DOHH2 (cell line): ENCODE measurements around the gene SOX12.
A peak's percentile ranks its signal among the peaks of the same experiment; 100 is the strongest.

ENCODE experiments used
- H3F3A ChIP-seq: fragments of 200-600 bp; sonication (generic), shearing (Covaris generic); 2 replicates; pipeline ENCODE4 v1.6.0; 2016; ENCODE audit warnings: antibody characterized with exemption, mild to moderate bottlenecking; ENCODE audit not compliant: control insufficient read depth, insufficient read depth
- H3K27ac ChIP-seq: fragments of 200-600 bp; sonication (generic); 2 replicates; pipeline ENCODE4 v1.5.1; 2014; ENCODE audit warnings: low read depth, mild to moderate bottlenecking, low read length, moderate library complexity
- H3K27me3 ChIP-seq: fragments of 200-600 bp; sonication (generic); 2 replicates; pipeline ENCODE4 v1.6.1; 2014; ENCODE audit warnings: mild to moderate bottlenecking, low read length, mixed read lengths; ENCODE audit not compliant: control insufficient read depth
- H3K36me3 ChIP-seq: fragments of 200-600 bp; sonication (generic); 2 replicates; pipeline ENCODE4 v1.6.1; 2014; ENCODE audit warnings: mild to moderate bottlenecking, low read length, moderate library complexity, mixed read lengths; ENCODE audit not compliant: control insufficient read depth
- H3K4me1 ChIP-seq: fragments of 200-600 bp; sonication (generic); 2 replicates; pipeline ENCODE4 v1.6.1; 2014; ENCODE audit warnings: mild to moderate bottlenecking, low read length, mixed read lengths; ENCODE audit not compliant: control insufficient read depth
- H3K4me2 ChIP-seq: fragments of 200-600 bp; sonication (generic); 2 replicates; pipeline ENCODE4 v1.6.0; 2014; ENCODE audit warnings: mild to moderate bottlenecking, low read length, moderate library complexity
- H3K4me3 ChIP-seq: fragments of 200-600 bp; sonication (generic); 2 replicates; pipeline ENCODE4 v1.5.1; 2014; ENCODE audit warnings: mild to moderate bottlenecking, low read length, mixed read lengths
- H3K79me2 ChIP-seq: fragments of 200-600 bp; sonication (generic); 2 replicates; pipeline ENCODE4 v1.6.1; 2014; ENCODE audit warnings: mild to moderate bottlenecking, low read length, mixed read lengths; ENCODE audit not compliant: control insufficient read depth
- H3K9me2 ChIP-seq: fragments of 200-600 bp; sonication (generic); replicated peaks from 2 replicates; pipeline ENCODE4 v1.6.1; 2014; ENCODE audit warnings: mild to moderate bottlenecking, low read length, mixed read lengths; ENCODE audit not compliant: control insufficient read depth
- H3K9me3 ChIP-seq: fragments of 200-600 bp; sonication (generic); 2 replicates; pipeline ENCODE4 v1.6.1; 2014; ENCODE audit warnings: antibody characterized with exemption, low read length, mixed read lengths; ENCODE audit not compliant: control insufficient read depth, insufficient read depth
- H4K20me1 ChIP-seq: fragments of 200-600 bp; sonication (generic); 2 replicates; pipeline ENCODE4 v1.6.0; 2014; ENCODE audit warnings: low read depth, mild to moderate bottlenecking, antibody characterized with exemption, low read length, moderate library complexity; ENCODE audit not compliant: control insufficient read depth, insufficient read depth
- EZH2phosphoT487 ChIP-seq: fragments of 200-600 bp; sonication (generic); IDR thresholded peaks from 2 replicates; pipeline ENCODE4 v1.6.1; 2017; ENCODE audit warnings: borderline replicate concordance, mild to moderate bottlenecking, antibody characterized with exemption, low read length, moderate library complexity, mixed read lengths
- TF ChIP-seq, protein P1 (sequence below): fragments of 200-600 bp; sonication (generic); IDR thresholded peaks from one replicate; pipeline ENCODE4 v1.5.1; 2014; ENCODE audit warnings: antibody characterized with exemption, mild to moderate bottlenecking, low read depth, low read length; ENCODE audit not compliant: poor library complexity, severe bottlenecking

The SOX12 gene

DNA sequence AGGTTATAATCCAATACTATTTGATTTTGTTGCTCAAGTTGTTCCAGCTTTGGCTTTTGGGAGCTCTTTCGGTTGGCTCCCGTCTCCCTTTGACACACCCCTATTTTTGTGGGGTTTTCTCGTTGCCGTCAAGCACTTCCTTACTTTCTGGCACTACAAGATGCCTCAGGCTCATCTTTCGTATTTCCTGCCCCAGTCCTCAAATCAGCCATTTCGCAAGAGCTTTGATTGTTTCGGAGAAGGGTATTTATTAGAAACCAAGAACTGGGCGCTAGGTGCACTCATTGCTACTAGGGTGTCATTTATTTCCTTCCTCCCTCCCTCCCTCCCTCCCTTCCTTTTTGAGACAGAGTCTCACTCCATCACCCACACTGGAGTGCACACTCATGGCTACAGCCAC is 13.3 kb upstream of the SOX12 start:
- Histone ChIP-seq H3K4me2 (no peak overlapping the region), H3K4me3 (no peak overlapping the region), H4K20me1 (no peaks in the 10 kb centered on the region), H3K27me3 (no peaks in the 10 kb centered on the region), H3K36me3 (no peaks in the 10 kb centered on the region), H3K9me3 (no peaks in the 10 kb centered on the region), H3K9me2 (no peaks in the 10 kb centered on the region), H3K27ac (no peak overlapping the region), H3K4me1 (peaks cover 20% of the 10 kb centered on the region), H3F3A (no peaks in the 10 kb centered on the region), H3K79me2 (no peaks in the 10 kb centered on the region)
- TF ChIP-seq EZH2phosphoT487 = no peak
- TF ChIP-seq, protein P1, sequence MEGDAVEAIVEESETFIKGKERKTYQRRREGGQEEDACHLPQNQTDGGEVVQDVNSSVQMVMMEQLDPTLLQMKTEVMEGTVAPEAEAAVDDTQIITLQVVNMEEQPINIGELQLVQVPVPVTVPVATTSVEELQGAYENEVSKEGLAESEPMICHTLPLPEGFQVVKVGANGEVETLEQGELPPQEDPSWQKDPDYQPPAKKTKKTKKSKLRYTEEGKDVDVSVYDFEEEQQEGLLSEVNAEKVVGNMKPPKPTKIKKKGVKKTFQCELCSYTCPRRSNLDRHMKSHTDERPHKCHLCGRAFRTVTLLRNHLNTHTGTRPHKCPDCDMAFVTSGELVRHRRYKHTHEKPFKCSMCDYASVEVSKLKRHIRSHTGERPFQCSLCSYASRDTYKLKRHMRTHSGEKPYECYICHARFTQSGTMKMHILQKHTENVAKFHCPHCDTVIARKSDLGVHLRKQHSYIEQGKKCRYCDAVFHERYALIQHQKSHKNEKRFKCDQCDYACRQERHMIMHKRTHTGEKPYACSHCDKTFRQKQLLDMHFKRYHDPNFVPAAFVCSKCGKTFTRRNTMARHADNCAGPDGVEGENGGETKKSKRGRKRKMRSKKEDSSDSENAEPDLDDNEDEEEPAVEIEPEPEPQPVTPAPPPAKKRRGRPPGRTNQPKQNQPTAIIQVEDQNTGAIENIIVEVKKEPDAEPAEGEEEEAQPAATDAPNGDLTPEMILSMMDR = no peak

DNA sequence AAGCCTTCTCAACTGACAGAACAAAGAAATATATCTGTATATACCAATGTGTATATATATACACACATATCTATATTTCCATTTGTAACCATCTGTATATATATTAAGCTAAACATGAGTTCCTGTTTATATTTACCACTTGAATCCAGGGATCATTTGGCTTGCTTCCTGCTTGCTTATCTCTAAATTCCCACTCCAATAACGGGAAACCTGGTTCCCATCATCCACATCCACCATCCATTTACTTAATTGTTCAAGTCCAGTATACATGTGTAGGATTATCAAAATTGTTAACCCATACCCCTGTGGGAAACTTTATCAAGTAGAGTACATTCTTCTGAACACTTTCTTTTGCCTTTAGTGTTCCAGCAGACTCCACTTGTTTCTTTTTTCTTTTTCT is 12.5 kb upstream of the SOX12 start:
- no peaks in the 10 kb centered on the region for H3K9me3 ChIP-seq
- no peaks in the 10 kb centered on the region for H3K79me2 ChIP-seq

DNA sequence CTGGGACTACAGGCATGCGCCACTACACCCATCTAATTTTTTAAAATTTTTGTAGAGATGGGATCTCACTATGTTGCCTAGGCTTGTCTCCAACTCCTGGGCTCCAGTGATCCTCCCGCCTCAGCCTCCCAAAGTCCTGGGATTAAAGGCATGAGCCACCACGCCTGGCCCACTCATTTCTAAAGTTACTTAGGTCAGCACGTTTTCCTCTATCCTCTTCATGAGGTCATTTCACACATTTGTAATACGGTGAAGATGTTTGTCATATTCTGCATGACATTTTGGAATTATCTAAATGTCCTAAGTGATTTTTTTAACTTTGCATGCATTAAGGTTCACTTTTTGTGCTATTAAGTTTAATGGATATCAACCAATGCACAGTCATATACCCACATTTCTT is 11.9 kb upstream of the SOX12 start:
- no peak for TF ChIP-seq EZH2phosphoT487
- TF ChIP-seq, protein P1 = no peak
- Histone ChIP-seq H3K4me3 (no peak overlapping the region), H3F3A (no peaks in the 10 kb centered on the region), H3K79me2 (no peaks in the 10 kb centered on the region), H4K20me1 (no peaks in the 10 kb centered on the region), H3K9me2 (no peaks in the 10 kb centered on the region), H3K27me3 (no peaks in the 10 kb centered on the region), H3K4me2 (0 out of 2 replicates have a peak overlapping the region, but pooled peaks have one; percentile 40), H3K36me3 (no peaks in the 10 kb centered on the region), H3K27ac (no peak overlapping the region), H3K9me3 (no peaks in the 10 kb centered on the region), H3K4me1 (peaks cover 20% of the 10 kb centered on the region)

More for the DNA sequence above, 12.5 kb upstream of the SOX12 start:
- no peak overlapping the region for H3K4me2 ChIP-seq
- TF ChIP-seq, protein P1 = no peak
- TF ChIP-seq EZH2phosphoT487 = no peak
- no peaks in the 10 kb centered on the region for H3K27me3 ChIP-seq
- H3K27ac ChIP-seq = no peak overlapping the region
- peaks cover 20% of the 10 kb centered on the region for H3K4me1 ChIP-seq
- H3K36me3 ChIP-seq = no peaks in the 10 kb centered on the region
- no peak overlapping the region for H3K4me3 ChIP-seq
- H4K20me1 ChIP-seq = no peaks in the 10 kb centered on the region
- H3F3A ChIP-seq = no peaks in the 10 kb centered on the region
- no peaks in the 10 kb centered on the region for H3K9me2 ChIP-seq
